ENCODE results near the gene SERTAD3. TPM values are rescaled to one million over a fixed set of nuclear protein-coding genes. Genes with fewer than 3 reads are reported as not detected.

The SERTAD3 gene
- total RNA-seq, 1 experiment from 2014 or later: 30.9 TPM

DNA sequence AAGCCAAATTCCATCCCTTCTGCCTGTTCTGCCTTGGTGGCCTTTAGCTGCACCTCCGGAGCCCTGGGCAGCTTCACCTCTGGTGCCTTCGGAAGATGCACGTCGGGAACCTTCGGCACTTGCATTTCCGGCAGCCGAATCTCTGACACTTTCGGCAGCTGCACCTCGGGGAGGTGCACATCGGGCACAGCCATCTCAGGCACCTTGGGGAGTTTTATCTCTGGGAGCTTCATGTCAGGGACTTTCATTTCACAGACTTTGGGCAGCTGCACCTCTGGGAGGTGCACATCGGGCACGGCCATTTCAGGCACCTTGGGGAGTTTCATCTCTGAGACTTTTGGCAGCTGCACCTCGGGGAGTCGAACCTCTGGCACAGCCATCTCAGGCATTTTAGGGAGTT lies 48.2 kb downstream of the SERTAD3 start:
- no peak overlapping the region for H2BK12ac ChIP-seq (ENCODE audit: insufficient read length, low read depth, low read length)
- no peaks in the 10 kb centered on the region for H4K20me1 ChIP-seq (ENCODE audit: control insufficient read depth, insufficient read depth, insufficient read length)
- no peak overlapping the region for H3K9ac ChIP-seq (ENCODE audit: extremely low read depth, insufficient read length, low read length)
- H3K56ac ChIP-seq (ENCODE audit: insufficient read length, low read depth, low read length): no peak overlapping the region
- H3K4ac ChIP-seq (ENCODE audit: low read depth, low read length): no peak overlapping the region
- H2BK5ac ChIP-seq (ENCODE audit: insufficient read length, low read length): no peak overlapping the region
- no peak overlapping the region for H4K8ac ChIP-seq (replicated peaks; ENCODE audit: insufficient read length, low read depth, low read length)
- no peak overlapping the region for H3K14ac ChIP-seq (ENCODE audit: insufficient read depth, low read length)
- H3K4me2 ChIP-seq (ENCODE audit: insufficient read depth, insufficient read length, low read length): no peak overlapping the region
- H3K36me3 Mint-ChIP-seq (ENCODE audit: insufficient read depth in 1 of 3, low read depth in 3 of 3): no peaks in the 10 kb centered on the region; a peak in 1 of 7 replicates
- no peak overlapping the region for H3T11ph ChIP-seq (ENCODE audit: low read length)
- TF ChIP-seq, protein P1, sequence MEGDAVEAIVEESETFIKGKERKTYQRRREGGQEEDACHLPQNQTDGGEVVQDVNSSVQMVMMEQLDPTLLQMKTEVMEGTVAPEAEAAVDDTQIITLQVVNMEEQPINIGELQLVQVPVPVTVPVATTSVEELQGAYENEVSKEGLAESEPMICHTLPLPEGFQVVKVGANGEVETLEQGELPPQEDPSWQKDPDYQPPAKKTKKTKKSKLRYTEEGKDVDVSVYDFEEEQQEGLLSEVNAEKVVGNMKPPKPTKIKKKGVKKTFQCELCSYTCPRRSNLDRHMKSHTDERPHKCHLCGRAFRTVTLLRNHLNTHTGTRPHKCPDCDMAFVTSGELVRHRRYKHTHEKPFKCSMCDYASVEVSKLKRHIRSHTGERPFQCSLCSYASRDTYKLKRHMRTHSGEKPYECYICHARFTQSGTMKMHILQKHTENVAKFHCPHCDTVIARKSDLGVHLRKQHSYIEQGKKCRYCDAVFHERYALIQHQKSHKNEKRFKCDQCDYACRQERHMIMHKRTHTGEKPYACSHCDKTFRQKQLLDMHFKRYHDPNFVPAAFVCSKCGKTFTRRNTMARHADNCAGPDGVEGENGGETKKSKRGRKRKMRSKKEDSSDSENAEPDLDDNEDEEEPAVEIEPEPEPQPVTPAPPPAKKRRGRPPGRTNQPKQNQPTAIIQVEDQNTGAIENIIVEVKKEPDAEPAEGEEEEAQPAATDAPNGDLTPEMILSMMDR (conservative IDR thresholded peaks at IDR 0.05): no peak
- H4K5ac ChIP-seq (ENCODE audit: insufficient read length, low read depth, low read length): no peak overlapping the region
- DNase-seq: no peak
- peaks cover 11 to 18% of the 10 kb centered on the region in 2 experiments for H3K4me1 Mint-ChIP-seq
- peaks cover 19% of the 10 kb centered on the region for H3K27me3 Mint-ChIP-seq (ENCODE audit: low read depth)
- H3K9me3 ChIP-seq (ENCODE audit: control insufficient read depth, low read depth, low read length): no peaks in the 10 kb centered on the region
- no CpG with 5 or more reads among the region's 14 CpGs for WGBS (ENCODE audit: extremely low coverage, insufficient read length, low lambda C conversion rate)
- no peaks in the 10 kb centered on the region for H3K79me1 ChIP-seq (ENCODE audit: insufficient read depth, low read depth, low read length, poor library complexity, severe bottlenecking)
- no peak overlapping the region for H3K27ac Mint-ChIP-seq
- no peak overlapping the region for H3K27ac ChIP-seq (ENCODE audit: insufficient read length, low read depth, low read length)
- no peaks in the 10 kb centered on the region; the same call in 1 of the 2 replicates for H3K27me3 ChIP-seq (ENCODE audit: insufficient read depth, low read length)
- no peak overlapping the region for H3K23ac ChIP-seq (ENCODE audit: insufficient read length, low read depth, low read length)
- no peak overlapping the region for H2AFZ ChIP-seq (ENCODE audit: low read length)
- H4K91ac ChIP-seq (ENCODE audit: insufficient read length, low read depth, low read length): no peak overlapping the region
- no peak overlapping the region for H2BK20ac ChIP-seq (ENCODE audit: low read depth, low read length, poor library complexity, severe bottlenecking)
- H2AK5ac ChIP-seq (ENCODE audit: insufficient read length, low read length): no peak overlapping the region
- peaks cover 7% of the 10 kb centered on the region for H3K23me2 ChIP-seq (ENCODE audit: insufficient read length, low read depth, low read length, poor library complexity, severe bottlenecking)
- H3K79me2 ChIP-seq (ENCODE audit: insufficient read depth, low read length): no peaks in the 10 kb centered on the region
- H2BK15ac ChIP-seq (ENCODE audit: low read depth, low read length): no peak overlapping the region
- H3K4me1 ChIP-seq (ENCODE audit: insufficient read depth, low read length): no peaks in the 10 kb centered on the region
- no peak overlapping the region for H3K4me3 Mint-ChIP-seq
- H3K18ac ChIP-seq (ENCODE audit: insufficient read length, low read depth, low read length): no peak overlapping the region
- no peaks in the 10 kb centered on the region for H3K9me3 Mint-ChIP-seq
- H2BK120ac ChIP-seq (ENCODE audit: low read depth, low read length, poor library complexity, severe bottlenecking): no peak overlapping the region
